Measurements from ENCODE around the gene FCER1G. TPM values are rescaled to one million over a fixed set of nuclear protein-coding genes. Genes with fewer than 3 reads are reported as not detected.

The FCER1G gene
- total and polyA plus RNA-seq, 2 donors (not counting 3 experiments of a cell fraction or from before 2014, with no cell fraction given): 1.1 to 1.6 TPM

DNA sequence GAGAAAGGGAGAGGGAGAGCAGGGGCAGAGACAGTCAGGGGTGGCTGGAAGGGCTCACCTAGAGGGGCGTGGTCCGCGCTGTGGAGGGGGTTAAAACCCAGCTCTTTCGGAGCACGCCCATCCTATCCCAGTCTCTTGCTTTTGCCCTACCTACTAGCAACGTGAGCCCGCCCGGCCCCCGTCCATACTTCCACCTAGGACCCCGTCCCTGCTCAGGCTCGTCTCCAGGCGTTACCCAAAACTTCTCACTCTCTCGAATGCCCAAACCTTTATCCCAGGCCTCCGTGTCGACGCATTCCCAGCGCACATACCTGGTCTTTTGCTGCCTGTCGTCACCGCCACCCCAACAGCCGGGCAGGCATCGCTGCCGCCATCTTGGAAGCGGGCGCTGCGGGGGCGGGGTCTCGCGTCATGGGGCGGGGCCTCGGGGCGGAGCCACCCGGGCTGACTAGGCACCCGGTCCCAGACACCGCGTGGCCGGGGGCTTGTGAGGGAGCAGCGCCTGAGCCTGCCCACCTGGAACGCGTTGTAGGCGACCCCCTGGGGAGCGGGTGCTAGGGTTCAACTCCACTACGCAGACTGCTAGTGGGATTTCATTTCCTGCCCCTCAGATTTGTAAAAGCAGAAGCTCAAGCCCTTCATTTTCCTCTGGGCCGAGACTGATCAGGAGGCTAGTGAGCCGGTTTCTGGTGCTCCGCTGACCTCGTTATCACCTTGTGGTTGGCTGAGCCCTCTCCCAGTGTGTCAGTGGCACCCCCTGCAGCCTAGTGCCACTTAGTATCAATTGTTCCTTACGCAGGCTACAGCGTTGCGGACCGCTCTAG lies 37.8 kb upstream of the FCER1G start, which contains the start of gene B4GALT3:
B4GALT3 (minus strand) TSS at position 396 of the 824 bp plus-strand sequence. CDS start 1,447 bp downstream, outside the sequence.
- Histone ChIP-seq H3K79me2 (ENCODE audit: control insufficient read depth, insufficient read depth, low read length) (peaks cover 8% of the 10 kb centered on the region), H3K9me1 (replicated peaks; ENCODE audit: control insufficient read depth, extremely low read depth, insufficient read depth, low read length) (no peaks in the 10 kb centered on the region), H2AFZ (ENCODE audit: low read depth, low read length) (peak within 1 kb of the TSS; percentile 75), H3K9ac (replicated peaks; ENCODE audit: extremely low read depth, insufficient read depth, low read length) (peak within 1 kb of the TSS; percentile 71), H3K4me2 (ENCODE audit: insufficient read depth, low read length) (peak within 1 kb of the TSS; percentile 79), H3K27ac (ENCODE audit: insufficient read depth, low read depth, low read length) (peak within 1 kb of the TSS; percentile 14), H3K27me3 (ENCODE audit: control insufficient read depth in 2 of 2, insufficient read depth in 2 of 2, low read length in 2 of 2) (no peaks in the 10 kb centered on the region), H3K4me3 (replicated peaks in 1 of 3; ENCODE audit: insufficient read depth in 1 of 3, low read depth in 1 of 3, low read length in 3 of 3) (peak within 1 kb of the TSS; percentile 38 to 60 (median 57)), H3K4me1 (ENCODE audit: control insufficient read depth, extremely low read depth, insufficient read depth, low read length) (peaks cover 11% of the 10 kb centered on the region), H4K20me1 (replicated peaks; ENCODE audit: control insufficient read depth, extremely low read depth, insufficient read depth, low read length) (no peaks in the 10 kb centered on the region), H3K9me3 (replicated peaks; ENCODE audit: control insufficient read depth, insufficient read depth, low read length) (no peaks in the 10 kb centered on the region), H3K36me3 (ENCODE audit: control insufficient read depth in 2 of 2, extremely low read depth in 1 of 2, insufficient read depth in 2 of 2, low read length in 2 of 2) (peaks cover 0 to 7% of the 10 kb centered on the region in 2 experiments)
- intact Hi-C loops (cut with micrococcal nuclease) (loop anchor here (1.0 kb wide), 1 partner anchor 11 kb away; the partner anchor contains the start of gene PPOX), dilution Hi-C loops (cut with MboI; ENCODE audit: extremely low pct_ligation_motif_present, low sequenced_read_pairs) (no loop called here)
- DNase-seq (ENCODE audit: low read depth, low spot score) (peak; percentile 85), FAIRE-seq (peak; percentile 64)
- no peak for TF ChIP-seq CTCF (IDR thresholded peaks at IDR 0.05; ENCODE audit: extremely low read depth in 1 of 2, insufficient read depth in 1 of 2, low read depth in 1 of 2, low read length in 2 of 2)
- TF ChIP-seq MAX (IDR thresholded peaks at IDR 0.05; ENCODE audit: insufficient read depth, insufficient read length): no peak
- peak; percentile 73 for TF ChIP-seq POLR2AphosphoS5 (IDR thresholded peaks at IDR 0.05; ENCODE audit: insufficient read depth, low read depth, low read length)
- TF ChIP-seq POLR2A (IDR thresholded peaks at IDR 0.05; ENCODE audit: low read depth, low read length): peak; percentile 94
- TF ChIP-seq GATA2 (IDR thresholded peaks at IDR 0.05; ENCODE audit: insufficient read depth, insufficient read length, low read depth, low read length): no peak
- TF ChIP-seq JUN (IDR thresholded peaks at IDR 0.05; ENCODE audit: borderline replicate concordance, insufficient read depth, insufficient read length, low read depth): no peak
- TF ChIP-seq EZH2 (IDR thresholded peaks at IDR 0.05; ENCODE audit: borderline replicate concordance, low read depth, low read length, severe bottlenecking): no peak
- peak; percentile 24 for TF ChIP-seq MYC (IDR thresholded peaks at IDR 0.05; ENCODE audit: low read depth, low read length)
- TF ChIP-seq FOS (IDR thresholded peaks at IDR 0.05; ENCODE audit: borderline replicate concordance, insufficient read depth, low read length): no peak
- ChIA-PET POLR2A (interaction anchor here (1.0 to 1.1 kb wide), 2 partner anchors 12 to 25 kb away, joined by 3 to 4 read pairs; partner anchors contain the start of gene NDUFS2), CTCF (interaction anchor here (1.0 to 2.5 kb wide), 5 partner anchors 12 to 205 kb away, joined by 3 to 10 read pairs (median 5); partner anchors contain the start of genes NDUFS2, PPOX and TOMM40L)
- BruUV-seq (replicated peaks): TSS peak; percentile 96

All from endothelial cell of umbilical vein (primary cell).